ENCODE measurements around the gene C11orf21.

C11orf21 gene

DNA sequence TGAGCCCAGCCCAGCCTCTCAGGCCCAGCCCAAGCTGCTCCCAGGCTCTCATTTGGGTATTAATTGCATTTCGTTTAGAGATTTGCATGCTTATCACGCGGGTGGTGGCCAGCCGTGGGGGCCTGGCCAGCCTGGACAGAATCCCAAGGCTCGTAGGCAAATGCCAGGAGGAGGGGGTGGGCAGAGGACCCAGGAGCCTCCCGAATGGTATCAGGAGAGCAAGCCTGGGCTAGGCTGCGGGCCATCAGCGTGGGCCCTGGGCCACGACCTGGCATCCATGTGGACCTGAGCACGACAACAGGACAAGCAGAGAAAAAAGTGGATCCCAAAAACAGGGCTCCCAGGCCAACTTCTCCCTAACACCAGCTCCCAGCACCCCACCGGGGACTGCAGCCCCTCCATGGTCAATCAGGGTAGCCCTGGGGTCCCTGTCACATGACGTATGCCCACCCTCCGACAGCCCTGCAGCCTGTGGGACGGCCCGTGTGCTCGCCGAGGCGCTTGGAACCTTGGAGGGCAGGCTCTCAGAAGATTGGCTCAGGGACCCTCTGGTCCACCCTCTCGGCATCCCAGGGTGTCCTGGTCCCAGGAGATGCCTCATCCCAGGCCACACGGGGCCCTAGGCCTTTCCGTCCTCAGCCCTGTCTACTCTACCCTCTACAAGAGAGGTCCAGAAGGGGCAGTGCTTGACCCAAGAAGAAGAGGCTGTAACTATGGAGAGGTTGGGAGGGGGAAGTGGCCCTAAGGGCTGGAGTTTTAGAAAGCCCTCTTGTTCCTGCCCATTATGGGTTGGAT, 40.1 kb downstream of the C11orf21 start:
- TF ChIP-seq, protein P1, sequence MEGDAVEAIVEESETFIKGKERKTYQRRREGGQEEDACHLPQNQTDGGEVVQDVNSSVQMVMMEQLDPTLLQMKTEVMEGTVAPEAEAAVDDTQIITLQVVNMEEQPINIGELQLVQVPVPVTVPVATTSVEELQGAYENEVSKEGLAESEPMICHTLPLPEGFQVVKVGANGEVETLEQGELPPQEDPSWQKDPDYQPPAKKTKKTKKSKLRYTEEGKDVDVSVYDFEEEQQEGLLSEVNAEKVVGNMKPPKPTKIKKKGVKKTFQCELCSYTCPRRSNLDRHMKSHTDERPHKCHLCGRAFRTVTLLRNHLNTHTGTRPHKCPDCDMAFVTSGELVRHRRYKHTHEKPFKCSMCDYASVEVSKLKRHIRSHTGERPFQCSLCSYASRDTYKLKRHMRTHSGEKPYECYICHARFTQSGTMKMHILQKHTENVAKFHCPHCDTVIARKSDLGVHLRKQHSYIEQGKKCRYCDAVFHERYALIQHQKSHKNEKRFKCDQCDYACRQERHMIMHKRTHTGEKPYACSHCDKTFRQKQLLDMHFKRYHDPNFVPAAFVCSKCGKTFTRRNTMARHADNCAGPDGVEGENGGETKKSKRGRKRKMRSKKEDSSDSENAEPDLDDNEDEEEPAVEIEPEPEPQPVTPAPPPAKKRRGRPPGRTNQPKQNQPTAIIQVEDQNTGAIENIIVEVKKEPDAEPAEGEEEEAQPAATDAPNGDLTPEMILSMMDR (conservative IDR thresholded peaks at IDR 0.05), result no peak
- H3K27ac ChIP-seq, result no peak overlapping the region

DNA sequence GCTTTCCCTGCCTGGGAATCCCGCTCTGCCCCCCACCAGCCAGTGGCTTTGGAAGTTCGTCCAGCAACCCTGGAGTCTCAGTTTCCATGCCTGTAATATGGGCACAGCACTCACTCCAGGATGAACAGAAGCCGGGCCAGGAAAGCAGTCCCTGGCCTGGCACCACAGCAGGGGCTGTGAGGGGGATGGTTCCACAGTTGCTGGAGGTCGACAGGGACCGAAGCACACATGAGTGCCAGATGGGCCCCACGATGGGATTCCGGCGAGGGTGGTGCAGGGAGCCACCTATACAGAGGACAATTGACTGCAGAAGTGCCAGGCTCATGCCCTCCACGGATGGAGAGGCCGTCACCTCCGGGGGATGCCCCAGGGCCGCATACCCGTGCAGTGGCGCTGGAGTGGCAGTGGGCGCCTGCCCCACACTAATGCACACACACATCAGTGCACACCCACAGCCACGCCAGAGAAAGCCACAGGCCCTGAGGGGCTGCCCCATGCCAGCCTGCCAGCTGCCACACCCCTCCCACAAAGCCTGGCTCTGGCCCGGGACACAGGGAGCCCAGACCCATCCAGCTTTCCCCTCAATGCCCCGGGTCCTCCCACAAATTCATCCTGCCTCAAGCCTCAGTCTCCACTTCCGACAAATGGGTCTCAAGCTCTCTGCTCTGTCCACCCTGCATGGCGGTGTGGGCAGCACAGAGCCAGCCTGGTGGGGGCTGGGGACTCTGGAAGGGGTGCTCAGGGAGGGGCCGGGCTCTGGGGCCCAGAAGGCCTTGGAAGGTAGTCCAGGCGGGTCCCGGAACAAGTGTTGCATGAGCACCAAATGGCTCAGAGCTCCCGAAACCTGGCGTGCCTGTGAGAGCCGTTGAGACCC, 41.0 kb downstream of the C11orf21 start:
- TF ChIP-seq, protein P1 (conservative IDR thresholded peaks at IDR 0.05), result no peak
- H3K27ac ChIP-seq, result no peak overlapping the region

DNA sequence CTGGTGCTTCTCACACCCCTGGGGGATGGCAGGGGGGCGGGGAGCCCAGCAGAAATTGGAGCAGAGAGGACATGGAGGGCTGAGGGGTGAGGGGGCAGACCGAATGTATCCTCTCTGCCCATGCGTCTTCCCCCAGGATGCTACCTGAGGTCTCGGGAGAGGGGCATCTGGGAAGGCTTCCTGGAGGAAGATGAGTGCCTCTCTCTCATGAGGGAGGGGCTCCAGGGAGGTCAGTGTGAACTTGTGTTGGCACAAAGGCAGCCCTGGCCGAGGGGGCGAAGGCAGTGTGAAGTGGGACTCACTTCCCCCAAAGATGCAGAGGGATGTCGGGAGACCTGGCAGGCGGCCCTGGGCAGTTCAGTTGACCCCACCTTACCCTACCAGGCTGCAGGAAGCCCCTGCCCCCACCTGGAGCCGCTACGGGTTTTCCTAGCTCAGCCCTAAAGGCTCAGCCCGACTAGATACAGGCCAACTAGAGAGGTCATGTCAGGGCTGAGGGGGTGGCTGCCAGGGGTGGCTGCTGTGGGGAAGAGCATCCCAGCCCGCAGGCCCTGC, 41.7 kb downstream of the C11orf21 start:
- no peak overlapping the region for H3K27ac ChIP-seq
- TF ChIP-seq, protein P1 (conservative IDR thresholded peaks at IDR 0.05), result no peak

DNA sequence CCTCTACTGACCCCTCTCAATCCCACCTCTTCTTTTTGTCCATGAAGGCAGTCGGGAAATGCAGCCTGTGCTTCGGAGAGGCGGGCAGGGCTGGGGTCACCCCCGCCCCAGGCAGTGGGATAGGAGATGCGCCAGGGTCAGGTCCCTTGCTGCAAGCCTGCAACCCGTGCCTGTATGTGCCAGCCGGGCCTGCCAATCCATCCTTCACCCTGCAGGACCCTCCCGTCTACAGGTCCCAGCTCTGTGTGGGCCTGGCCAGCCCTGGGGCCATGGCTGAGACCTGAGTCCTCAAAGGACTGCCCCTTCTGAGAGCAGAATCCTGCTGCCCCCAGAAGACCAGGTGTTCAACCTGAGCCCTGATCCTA, 42.3 kb downstream of the C11orf21 start:
- TF ChIP-seq, protein P1 (conservative IDR thresholded peaks at IDR 0.05), result no peak
- H3K27ac ChIP-seq, result no peak overlapping the region

DNA sequence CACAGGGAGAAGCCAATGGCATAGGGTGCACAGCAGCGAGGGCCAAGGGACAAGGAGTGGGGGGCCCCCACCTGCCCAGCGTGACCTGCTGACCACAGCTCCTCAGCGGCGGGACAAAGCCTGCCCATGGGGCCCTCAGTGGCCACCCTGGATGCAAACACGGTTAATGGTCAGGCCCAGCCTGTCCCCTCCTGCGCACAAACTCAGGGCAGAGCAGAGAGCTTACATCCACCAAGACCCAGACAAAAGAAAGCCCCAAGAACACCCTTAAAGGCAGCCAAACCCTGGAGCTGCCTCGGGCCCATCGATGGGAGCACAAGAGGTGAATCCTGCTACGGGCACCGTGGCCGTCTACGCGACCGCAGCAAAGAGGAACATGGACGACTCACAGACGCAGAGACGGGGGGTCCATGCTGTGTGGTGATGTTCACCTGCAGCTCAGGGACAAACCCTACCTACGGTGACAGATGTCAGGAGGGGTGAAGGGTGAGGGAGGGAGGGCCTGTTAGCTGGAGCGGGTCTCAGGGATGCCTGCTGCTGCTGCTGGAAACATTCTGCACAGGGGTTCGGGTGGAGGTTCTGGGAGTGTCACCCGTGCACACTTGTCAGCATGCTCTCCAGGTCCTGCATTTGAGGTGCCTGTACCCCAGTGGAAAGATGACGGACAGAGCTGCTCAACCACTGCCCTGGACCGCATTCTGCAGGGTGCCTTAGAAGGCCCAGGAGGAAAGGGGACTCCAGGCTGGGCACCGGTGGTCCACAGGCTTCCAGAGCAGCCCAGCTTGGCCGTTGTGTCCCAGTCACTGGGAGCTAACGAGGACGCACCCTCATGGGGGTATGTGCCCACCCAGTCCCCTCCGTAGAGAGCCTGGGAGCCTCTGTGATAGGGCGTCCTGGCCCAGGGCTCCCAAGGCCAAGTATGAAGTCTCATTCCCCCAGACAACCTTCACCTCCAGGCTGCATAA, 42.9 kb downstream of the C11orf21 start:
- H3K27ac ChIP-seq, result peak overlapping the region; percentile 96; the same call in 1 of the 2 replicates
- TF ChIP-seq, protein P1 (conservative IDR thresholded peaks at IDR 0.05), result no peak

DNA sequence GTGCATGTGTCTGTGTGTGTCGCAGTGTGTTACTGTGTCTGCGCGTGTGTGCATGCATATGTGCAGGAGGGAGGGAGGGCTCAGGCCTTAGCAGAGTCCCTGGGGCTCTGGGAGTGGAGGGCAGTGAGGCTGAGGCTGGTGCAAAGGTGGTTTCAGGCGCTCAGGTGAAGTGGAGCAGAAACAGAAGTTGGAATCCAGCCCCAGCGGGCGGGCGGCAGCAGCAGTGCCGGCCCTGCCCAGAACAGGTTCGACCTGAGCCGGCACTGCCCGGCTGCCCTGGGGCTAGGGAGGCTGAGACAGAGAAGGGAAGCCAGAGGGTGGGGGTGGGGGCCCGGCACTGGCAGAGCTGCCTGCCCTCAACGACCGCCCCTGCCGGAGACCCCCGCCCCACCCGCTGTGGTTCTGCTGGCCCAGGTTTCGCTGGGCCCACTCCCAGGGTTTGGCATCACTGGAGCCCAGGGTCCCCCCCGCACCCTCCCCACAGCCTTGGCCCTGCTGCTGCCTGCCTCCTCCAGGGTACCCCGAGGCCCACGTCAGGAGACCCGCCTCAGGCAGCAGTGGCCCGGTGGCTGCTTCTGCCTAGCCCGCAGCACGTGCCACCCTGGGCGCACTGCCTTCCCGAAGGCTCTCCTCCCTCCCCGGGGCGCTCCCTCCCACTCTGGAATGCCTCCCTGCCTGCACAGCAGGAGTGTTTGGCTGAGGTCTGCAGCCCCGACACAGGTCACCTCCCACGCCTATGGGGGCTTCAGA, 44.6 kb downstream of the C11orf21 start:
- H3K27ac ChIP-seq, result peak overlapping the region; percentile 96
- TF ChIP-seq, protein P1 (conservative IDR thresholded peaks at IDR 0.05), result no peak
